Stimulated activated CD8-positive, alpha-beta memory T cell treated with anti-CD3 and anti-CD28 coated beads, Interleukin-12 subunit alpha, Interleukin-12 subunit beta, amount 100 ng/mL, for 4 hours (primary cell): ENCODE measurements around the gene S100A2.
"Not testable (repeated sequence)": the region's sequence is repeated elsewhere in the genome, so short reads cannot be mapped to it uniquely, and the experiment has no call there.

Experiments used
- DNase-seq: peaks from one replicate; pipeline ENCODE4 v3.0.0-alpha.2; 2020; ENCODE audit warnings: low read depth

S100A2 gene

GRCh38 chr1:153527683-153528040 lies 38.0 kb downstream of the S100A2 start:
- no peak for DNase-seq

GRCh38 chr1:153527023-153527682 lies 38.5 kb downstream of the S100A2 start:
- no peak for DNase-seq

GRCh38 chr1:153526132-153526543 lies 39.5 kb downstream of the S100A2 start:
- DNase-seq = no peak

- no peak for DNase-seq
These were observed 40.4 kb downstream of the S100A2 start for GRCh38 chr1:153525088-153525728.

GRCh38 chr1:153522353-153523048 lies 43.1 kb downstream of the S100A2 start:
- not testable (repeated sequence) for DNase-seq

- DNase-seq = not testable (repeated sequence)
These were observed 43.8 kb downstream of the S100A2 start for GRCh38 chr1:153521808-153522207.

GRCh38 chr1:153520818-153521476 lies 44.7 kb downstream of the S100A2 start:
- no peak for DNase-seq

- DNase-seq = not testable (repeated sequence)
These were observed 45.4 kb downstream of the S100A2 start for GRCh38 chr1:153520137-153520691.

GRCh38 chr1:153519242-153519641 lies 46.4 kb downstream of the S100A2 start:
- no peak for DNase-seq

GRCh38 chr1:153515504-153516394 lies 49.9 kb downstream of the S100A2 start:
- DNase-seq = no peak

- no peak for DNase-seq
These were observed 52.0 kb downstream of the S100A2 start for GRCh38 chr1:153513666-153514065.

GRCh38 chr1:153513023-153513422 lies 52.6 kb downstream of the S100A2 start:
- no peak for DNase-seq
